Measurements from ENCODE around the gene INCA1. TPM values are rescaled to one million over a fixed set of nuclear protein-coding genes. Genes with fewer than 3 reads are reported as not detected.

Gene INCA1
- total and polyA plus RNA-seq, 2 donors (not counting 3 experiments of a cell fraction or from before 2014, with no cell fraction given), result 0.71 to 1.0 TPM

DNA sequence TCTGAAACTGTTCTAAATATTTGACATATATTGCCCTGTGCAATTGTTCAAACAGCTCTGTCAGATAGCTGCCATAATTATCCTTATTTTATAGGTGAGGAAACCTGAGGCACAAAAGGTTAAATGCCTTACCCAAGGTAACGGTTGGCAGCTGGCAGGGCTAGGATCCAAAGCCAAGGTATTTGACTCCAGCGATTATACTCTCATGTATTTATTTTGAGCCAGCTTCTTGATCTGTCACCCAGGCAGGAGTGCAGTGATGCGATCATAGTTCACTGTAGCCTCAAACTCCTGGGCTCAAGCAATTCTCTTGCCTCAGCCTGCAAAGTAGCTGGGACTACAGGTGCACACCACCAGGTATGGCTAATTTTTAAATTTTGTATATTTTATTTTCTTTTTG lies 39.2 kb downstream of the INCA1 start:
- no peak overlapping the region for H2AFZ ChIP-seq (ENCODE audit: low read depth, low read length)
- no peaks in the 10 kb centered on the region for H3K27me3 ChIP-seq (ENCODE audit: control insufficient read depth in 2 of 2, insufficient read depth in 2 of 2, low read length in 2 of 2)
- dilution Hi-C loops (cut with MboI; ENCODE audit: extremely low pct_ligation_motif_present, low sequenced_read_pairs), result no loop called here
- BruUV-seq (replicated peaks), result no TSS peak
- intact Hi-C loops (cut with micrococcal nuclease), result no loop called here
- no peaks in the 10 kb centered on the region for H3K9me1 ChIP-seq (replicated peaks; ENCODE audit: control insufficient read depth, extremely low read depth, insufficient read depth, low read length)
- DNase-seq (ENCODE audit: low read depth, low spot score) (no peak), FAIRE-seq (no peak)
- peaks cover 10% of the 10 kb centered on the region for H3K4me1 ChIP-seq (ENCODE audit: control insufficient read depth, extremely low read depth, insufficient read depth, low read length)
- H3K9me3 ChIP-seq (replicated peaks; ENCODE audit: control insufficient read depth, insufficient read depth, low read length), result no peaks in the 10 kb centered on the region
- no peaks in the 10 kb centered on the region for H3K79me2 ChIP-seq (ENCODE audit: control insufficient read depth, insufficient read depth, low read length)
- no peaks in the 10 kb centered on the region for H4K20me1 ChIP-seq (replicated peaks; ENCODE audit: control insufficient read depth, extremely low read depth, insufficient read depth, low read length)
- H3K27ac ChIP-seq (ENCODE audit: insufficient read depth, low read depth, low read length), result no peak overlapping the region
- H3K4me3 ChIP-seq (replicated peaks in 1 of 3; ENCODE audit: insufficient read depth in 1 of 3, low read depth in 1 of 3, low read length in 3 of 3), result no peak overlapping the region
- H3K9ac ChIP-seq (replicated peaks; ENCODE audit: extremely low read depth, insufficient read depth, low read length), result no peak overlapping the region
- no peak overlapping the region for H3K4me2 ChIP-seq (ENCODE audit: insufficient read depth, low read length)
- TF ChIP-seq, protein P1, sequence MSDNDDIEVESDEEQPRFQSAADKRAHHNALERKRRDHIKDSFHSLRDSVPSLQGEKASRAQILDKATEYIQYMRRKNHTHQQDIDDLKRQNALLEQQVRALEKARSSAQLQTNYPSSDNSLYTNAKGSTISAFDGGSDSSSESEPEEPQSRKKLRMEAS (IDR thresholded peaks at IDR 0.05; ENCODE audit: insufficient read depth, insufficient read length), result no peak
- no peak for TF ChIP-seq MYC (IDR thresholded peaks at IDR 0.05; ENCODE audit: low read depth, low read length)
- no peak for TF ChIP-seq JUN (IDR thresholded peaks at IDR 0.05; ENCODE audit: borderline replicate concordance, insufficient read depth, insufficient read length, low read depth)
- TF ChIP-seq POLR2AphosphoS5 (IDR thresholded peaks at IDR 0.05; ENCODE audit: insufficient read depth, low read depth, low read length), result no peak
- H3K36me3 ChIP-seq (ENCODE audit: control insufficient read depth in 2 of 2, extremely low read depth in 1 of 2, insufficient read depth in 2 of 2, low read length in 2 of 2), result peaks cover 0 to 7% of the 10 kb centered on the region in 2 experiments
- CTCF ChIA-PET, result interaction anchor here (1.1 to 3.3 kb wide), 2 partner anchors 49 to 55 kb away, joined by 4 to 22 read pairs; partner anchors contain the start of gene CHRNE
- POLR2A ChIA-PET, result interaction anchor here (0.7 kb wide), 1 partner anchor 10 kb away, joined by 4 read pairs; the partner anchor contains the start of gene PFN1

GRCh38 chr17:4956493-4957061 lies 40.7 kb downstream of the INCA1 start:
- no peaks in the 10 kb centered on the region for H4K20me1 ChIP-seq (replicated peaks; ENCODE audit: control insufficient read depth, extremely low read depth, insufficient read depth, low read length)
- peaks cover 0 to 7% of the 10 kb centered on the region in 2 experiments for H3K36me3 ChIP-seq (ENCODE audit: control insufficient read depth in 2 of 2, extremely low read depth in 1 of 2, insufficient read depth in 2 of 2, low read length in 2 of 2)
- no peak overlapping the region for H2AFZ ChIP-seq (ENCODE audit: low read depth, low read length)
- CTCF ChIA-PET, result interaction anchor here (0.8 to 3.3 kb wide), 4 partner anchors 11 to 47 kb away, joined by 3 to 22 read pairs (median 5); partner anchors contain the start of genes CAMTA2, SLC25A11 and SPAG7
- no peaks in the 10 kb centered on the region for H3K9me3 ChIP-seq (replicated peaks; ENCODE audit: control insufficient read depth, insufficient read depth, low read length)
- intact Hi-C loops (cut with micrococcal nuclease), result no loop called here
- no peak overlapping the region for H3K27ac ChIP-seq (ENCODE audit: insufficient read depth, low read depth, low read length)
- no peaks in the 10 kb centered on the region for H3K27me3 ChIP-seq (ENCODE audit: control insufficient read depth in 2 of 2, insufficient read depth in 2 of 2, low read length in 2 of 2)
- no TSS peak for BruUV-seq (replicated peaks)
- FAIRE-seq (peak; percentile 4), DNase-seq (ENCODE audit: low read depth, low spot score) (no peak)
- TF ChIP-seq, protein P1 (IDR thresholded peaks at IDR 0.05; ENCODE audit: insufficient read depth, insufficient read length), result no peak
- TF ChIP-seq FOS (IDR thresholded peaks at IDR 0.05; ENCODE audit: borderline replicate concordance, insufficient read depth, low read length), result no peak
- TF ChIP-seq JUN (IDR thresholded peaks at IDR 0.05; ENCODE audit: borderline replicate concordance, insufficient read depth, insufficient read length, low read depth), result no peak
- no peak for TF ChIP-seq POLR2AphosphoS5 (IDR thresholded peaks at IDR 0.05; ENCODE audit: insufficient read depth, low read depth, low read length)
- TF ChIP-seq POLR2A (IDR thresholded peaks at IDR 0.05; ENCODE audit: low read depth, low read length), result no peak
- no peak for TF ChIP-seq GATA2 (IDR thresholded peaks at IDR 0.05; ENCODE audit: insufficient read depth, insufficient read length, low read depth, low read length)
- TF ChIP-seq CTCF (IDR thresholded peaks at IDR 0.05; ENCODE audit: extremely low read depth in 1 of 2, insufficient read depth in 1 of 2, low read depth in 1 of 2, low read length in 2 of 2), result peak; percentile 23 to 24
- no peak for TF ChIP-seq MYC (IDR thresholded peaks at IDR 0.05; ENCODE audit: low read depth, low read length)
- H3K4me2 ChIP-seq (ENCODE audit: insufficient read depth, low read length), result no peak overlapping the region
- no peak overlapping the region for H3K9ac ChIP-seq (replicated peaks; ENCODE audit: extremely low read depth, insufficient read depth, low read length)
- H3K79me2 ChIP-seq (ENCODE audit: control insufficient read depth, insufficient read depth, low read length), result no peaks in the 10 kb centered on the region
- no peak overlapping the region for H3K4me3 ChIP-seq (replicated peaks in 1 of 3; ENCODE audit: insufficient read depth in 1 of 3, low read depth in 1 of 3, low read length in 3 of 3)
- no peaks in the 10 kb centered on the region for H3K9me1 ChIP-seq (replicated peaks; ENCODE audit: control insufficient read depth, extremely low read depth, insufficient read depth, low read length)
- peaks cover 15% of the 10 kb centered on the region for H3K4me1 ChIP-seq (ENCODE audit: control insufficient read depth, extremely low read depth, insufficient read depth, low read length)
- POLR2A ChIA-PET, result no interaction called here
- dilution Hi-C loops (cut with MboI; ENCODE audit: extremely low pct_ligation_motif_present, low sequenced_read_pairs), result no loop called here
